ENCODE measurements around the gene TATDN3. TPM values are rescaled to one million over a fixed set of nuclear protein-coding genes. Genes with fewer than 3 reads are reported as not detected.

TATDN3 gene, protein sequence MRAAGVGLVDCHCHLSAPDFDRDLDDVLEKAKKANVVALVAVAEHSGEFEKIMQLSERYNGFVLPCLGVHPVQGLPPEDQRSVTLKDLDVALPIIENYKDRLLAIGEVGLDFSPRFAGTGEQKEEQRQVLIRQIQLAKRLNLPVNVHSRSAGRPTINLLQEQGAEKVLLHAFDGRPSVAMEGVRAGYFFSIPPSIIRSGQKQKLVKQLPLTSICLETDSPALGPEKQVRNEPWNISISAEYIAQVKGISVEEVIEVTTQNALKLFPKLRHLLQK
- total RNA-seq (2022; extraction: Qiagen RNA extraction): 10.7 to 16.1 TPM (median 12.1 TPM) in 5 replicates

DNA sequence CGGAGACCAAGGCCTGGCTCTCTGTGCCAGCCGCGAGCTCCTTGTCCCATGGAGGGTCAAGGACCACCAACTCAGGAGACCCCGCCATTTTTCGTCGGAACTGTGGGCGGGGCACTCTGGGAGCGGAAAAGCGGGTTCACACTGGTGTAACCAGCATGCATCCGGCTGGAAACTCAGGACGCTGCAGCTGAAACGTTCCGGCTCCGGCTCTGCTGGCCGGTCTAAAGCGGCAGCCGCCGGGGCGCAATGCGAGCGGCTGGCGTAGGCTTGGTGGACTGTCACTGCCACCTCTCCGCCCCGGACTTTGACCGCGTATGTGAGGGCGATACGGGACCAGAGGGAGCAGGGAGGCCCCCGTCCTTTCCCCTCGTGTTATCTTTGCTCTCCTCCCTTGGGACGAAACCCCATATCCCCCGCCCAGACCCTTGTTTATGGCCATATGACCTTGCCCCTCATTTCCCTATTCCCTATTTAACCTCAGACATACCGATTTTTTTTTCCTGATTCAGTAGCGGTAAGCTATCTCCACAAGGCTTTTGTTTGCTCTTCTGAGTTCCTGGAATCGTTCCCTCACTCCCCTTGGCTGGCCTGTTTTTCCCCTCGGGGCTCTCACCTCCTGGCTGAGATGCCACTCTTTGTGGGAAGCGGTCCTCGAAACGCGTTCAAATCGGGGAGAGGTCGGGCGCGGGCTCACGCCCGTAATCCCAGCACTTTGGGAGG is at the start of gene TATDN3, which contains the start of gene NSL1:
TATDN3 (plus strand) TSS at position 219 of the 720 bp plus-strand sequence; CDS start at position 247, 28 bp downstream.
NSL1 (minus strand) TSS at position 102 of the 720 bp plus-strand sequence; CDS start at position 88, 14 bp downstream.

DNA sequence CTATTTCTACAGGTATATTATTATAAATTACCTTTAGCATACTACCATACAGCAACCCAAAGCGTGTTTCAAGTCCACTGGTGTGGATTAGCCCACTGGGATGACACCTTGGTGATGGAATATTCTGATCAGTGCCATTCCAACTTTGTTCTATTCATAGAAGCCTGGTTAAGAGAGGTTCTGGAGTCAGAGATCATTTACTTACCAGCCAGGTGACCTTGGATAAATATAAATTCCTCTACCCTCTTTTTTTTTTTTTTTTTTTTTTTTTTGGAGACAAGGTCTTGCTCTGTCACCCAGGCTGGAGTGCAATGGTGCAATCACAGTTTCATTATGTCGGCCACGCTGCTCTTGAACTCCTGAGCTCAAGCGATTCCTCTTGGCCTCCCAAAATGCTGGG is 55.9 kb downstream of the TATDN3 start, which contains the start of gene SPATA45:
SPATA45 (minus strand) TSS at position 101 of the 400 bp plus-strand sequence. CDS start 11,500 bp downstream, outside the sequence.

GRCh38 chr1:212857992-212858460 is 66.3 kb downstream of the TATDN3 start, which contains the start of gene FLVCR1:
Gene FLVCR1, plus strand, starts transcription at chr1:212858275. Its CDS starts 178 bp downstream, at chr1:212858453.

Other genes starting within 250 kb of the TATDN3 start
- 20.9 to 33.9 TPM (median 29.0 TPM) in 5 replicates for gene ATF3, start 183.1 kb upstream of the TATDN3 start, total RNA-seq (2022; extraction: Qiagen RNA extraction)
- gene BATF3, start 92.1 kb upstream of the TATDN3 start, total RNA-seq (2022; extraction: Qiagen RNA extraction): 21.4 to 35.2 TPM (median 33.9 TPM) in 5 replicates
- gene NSL1, start 117 bp upstream of the TATDN3 start, total RNA-seq (2022; extraction: Qiagen RNA extraction): 26.8 to 41.1 TPM (median 30.6 TPM) in 5 replicates
- not detected in 5 replicates for gene SPATA45, start 55.8 kb downstream of the TATDN3 start, total RNA-seq (2022; extraction: Qiagen RNA extraction)
- gene FLVCR1, start 66.4 kb downstream of the TATDN3 start, total RNA-seq (2022; extraction: Qiagen RNA extraction): 12.7 to 16.7 TPM (median 14.5 TPM) in 5 replicates
- 2.2 to 3.9 TPM (median 2.8 TPM) in 5 replicates for gene VASH2, start 158.6 kb downstream of the TATDN3 start, total RNA-seq (2022; extraction: Qiagen RNA extraction)
- 15.2 to 18.5 TPM (median 17.3 TPM) in 5 replicates for gene ANGEL2, start 224.0 kb downstream of the TATDN3 start, total RNA-seq (2022; extraction: Qiagen RNA extraction)